ENCODE data around the gene PMEL. TPM values are rescaled to one million over a fixed set of nuclear protein-coding genes. Genes with fewer than 3 reads are reported as not detected.

The PMEL gene
- total and polyA plus RNA-seq, 2 of the 4 experiments (the other 2 are of a cell fraction), result 1.4 to 5.8 TPM

GRCh38 chr12:55957106-55957859, 8.6 kb downstream of the PMEL start:
- Histone ChIP-seq H2BK15ac (ENCODE audit: low read depth, low read length) (no peak overlapping the region), H3K27ac (ENCODE audit: insufficient read depth, low read length) (no peak overlapping the region), H4K5ac (ENCODE audit: low read depth, low read length) (no peak overlapping the region), H2AK9ac (replicated peaks; ENCODE audit: low read depth, low read length, poor library complexity) (peak overlapping the region; percentile 85), H3K4me2 (ENCODE audit: low read depth, low read length) (no peak overlapping the region), H4K91ac (ENCODE audit: insufficient read depth, low read depth, low read length) (no peak overlapping the region), H3K9me3 (ENCODE audit: control insufficient read depth, insufficient read depth, low read length) (no peaks in the 10 kb centered on the region), H2AK5ac (ENCODE audit: low read depth, low read length) (peak overlapping the region; percentile 45; the same call in 1 of the 2 replicates), H3K36me3 (ENCODE audit: control insufficient read depth, insufficient read depth, low read length) (peaks cover 17% of the 10 kb centered on the region), H3K18ac (ENCODE audit: low read depth, low read length) (no peak overlapping the region), H3K4me3 (ENCODE audit: insufficient read depth, low read depth, low read length) (no peak overlapping the region), H4K20me1 (ENCODE audit: insufficient read depth, low read length) (peaks cover 5% of the 10 kb centered on the region; the same call in 1 of the 2 replicates), H3K23ac (ENCODE audit: low read depth, low read length) (no peak overlapping the region), H3K14ac (replicated peaks; ENCODE audit: low read depth, low read length) (no peak overlapping the region), H3K9ac (ENCODE audit: low read depth, low read length) (no peak overlapping the region), H3K9me1 (ENCODE audit: insufficient read depth, low read length) (peaks cover 8% of the 10 kb centered on the region), H3K4ac (ENCODE audit: low read depth, low read length) (no peak overlapping the region), H3K79me1 (ENCODE audit: low read depth in 1 of 2, low read length in 2 of 2) (peaks cover 0 to 13% of the 10 kb centered on the region in 2 experiments; a peak in 1 of 4 replicates), H2BK5ac (ENCODE audit: low read depth, low read length, poor library complexity, severe bottlenecking) (no peak overlapping the region), H4K8ac (ENCODE audit: low read depth in 2 of 2, low read length in 2 of 2) (no peak overlapping the region), H2BK120ac (ENCODE audit: low read depth, low read length) (no peak overlapping the region), H2BK20ac (ENCODE audit: low read depth, low read length) (no peak overlapping the region; the same call in 1 of the 2 replicates), H3K4me1 (ENCODE audit: control insufficient read depth, insufficient read depth, low read length) (peaks cover 8% of the 10 kb centered on the region; the same call in 1 of the 2 replicates), H2AFZ (replicated peaks; ENCODE audit: low read length, poor library complexity) (no peak overlapping the region), H3K27me3 (ENCODE audit: control insufficient read depth, insufficient read depth, low read length) (no peaks in the 10 kb centered on the region), H3K56ac (ENCODE audit: extremely low read depth, insufficient read depth, low read length) (no peak overlapping the region; the same call in 1 of the 2 replicates)
- ATAC-seq (ENCODE audit: low read depth), result no peak
- dilution Hi-C loops (cut with HindIII; ENCODE audit: low sequenced_read_pairs, unreplicated experiment), result no loop called here
- CTCF ChIA-PET, result interaction anchor here (0.6 to 1.1 kb wide), 2 partner anchors 27 to 137 kb away, joined by 3 read pairs; partner anchors contain the start of gene DGKA
- BruUV-seq (replicated peaks), result no TSS peak
- intact Hi-C loops (cut with micrococcal nuclease), result no loop called here
- 100% methylated on average over 4 of the region's 5 CpGs; no CpG with 5 or more reads in 1 of the 2 experiments for WGBS, 2 experiments (ENCODE audit: extremely low coverage in 2 of 2, insufficient read length in 1 of 2)
- TF ChIP-seq MAFK (IDR thresholded peaks at IDR 0.05; ENCODE audit: low read depth, low read length) (no peak), POLR2A (IDR thresholded peaks at IDR 0.05; ENCODE audit: low read depth, low read length) (no peak), RCOR1 (IDR thresholded peaks at IDR 0.05; ENCODE audit: insufficient replicate concordance, low read length) (no peak), CHD1 (IDR thresholded peaks at IDR 0.05; ENCODE audit: low read depth, low read length) (no peak)
- in situ Hi-C loops (cut with MboI; ENCODE audit: low sequenced_read_pairs), result no loop called here
- DNase-seq, result no peak
- POLR2A ChIA-PET (ENCODE audit: unreplicated experiment), result no interaction called here

Measured in IMR-90 (cell line).